Neural progenitor cell (in vitro differentiated cells): ENCODE results near the gene TSHZ2. TPM values are rescaled to one million over a fixed set of nuclear protein-coding genes. Genes with fewer than 3 reads are reported as not detected.

ENCODE experiments used
- DNase-seq: peaks from one replicate; pipeline ENCODE4 v3.0.0-alpha.2; 2016; ENCODE audit warnings: low spot score
- H2AFZ ChIP-seq: fragments of 200-600 bp; sonication (generic); replicated peaks from 2 replicates; pipeline ENCODE4 v1.6.1; 2016; ENCODE audit warnings: antibody characterized with exemption
- H3F3A ChIP-seq: fragments of 200-600 bp; sonication (generic); 2 replicates; pipeline ENCODE4 v1.6.1; 2016; ENCODE audit warnings: antibody characterized with exemption, low read depth
- H3K27ac ChIP-seq: fragments of 200-600 bp; sonication (generic); 2 replicates; pipeline ENCODE4 v1.5.1; 2016; ENCODE audit warnings: mild to moderate bottlenecking
- H3K27me3 ChIP-seq: fragments of 200-600 bp; sonication (generic); 2 replicates; pipeline ENCODE4 v1.6.1; 2016; ENCODE audit warnings: mild to moderate bottlenecking, moderate library complexity
- H3K36me3 ChIP-seq: fragments of 200-600 bp; sonication (generic); 2 replicates; pipeline ENCODE4 v1.5.1; 2016
- H3K4me1 ChIP-seq: fragments of 200-600 bp; sonication (generic); 2 replicates; pipeline ENCODE4 v1.6.1; 2016; ENCODE audit warnings: mixed run types
- H3K4me2 ChIP-seq: fragments of 200-600 bp; sonication (generic); 2 replicates; pipeline ENCODE4 v1.6.1; 2016
- H3K4me3 ChIP-seq: fragments of 200-600 bp; sonication (generic); 2 replicates; pipeline ENCODE4 v1.5.1; 2016
- H3K79me2 ChIP-seq: fragments of 200-600 bp; sonication (generic); 2 replicates; pipeline ENCODE4 v1.6.1; 2016; ENCODE audit warnings: low read depth
- H3K9ac ChIP-seq: fragments of 200-600 bp; sonication (generic); 2 replicates; pipeline ENCODE4 v1.6.1; 2016
- H3K9me3 ChIP-seq: fragments of 200-600 bp; sonication (generic); 2 replicates; pipeline ENCODE4 v1.5.1; 2016; ENCODE audit warnings: low read depth
- H4K20me1 ChIP-seq: fragments of 200-600 bp; sonication (generic); 2 replicates; pipeline ENCODE4 v1.6.1; 2016; ENCODE audit warnings: low read depth
- H3K27ac Mint-ChIP-seq: 3 replicates; pipeline ENCODE4 v1.8.0; 2021; ENCODE audit warnings: mixed read lengths
- H3K27me3 Mint-ChIP-seq: 2 replicates; pipeline ENCODE4 v1.8.0; 2022; ENCODE audit warnings: low read depth, mild to moderate bottlenecking, inconsistent platforms, moderate library complexity, mixed read lengths; ENCODE audit not compliant: insufficient read depth
- H3K36me3 Mint-ChIP-seq: 3 replicates; pipeline ENCODE4 v1.8.0; 2021; ENCODE audit warnings: mixed read lengths
- H3K4me1 Mint-ChIP-seq: 3 replicates; pipeline ENCODE4 v1.8.0; 2021; ENCODE audit warnings: mixed read lengths
- H3K4me3 Mint-ChIP-seq: 3 replicates; pipeline ENCODE4 v1.8.0; 2021; ENCODE audit warnings: mild to moderate bottlenecking, moderate library complexity, mixed read lengths
- H3K9me3 Mint-ChIP-seq: 3 replicates; pipeline ENCODE4 v1.8.0; 2020; ENCODE audit warnings: mixed read lengths
- EZH2 ChIP-seq: fragments of 200-600 bp; sonication (generic); IDR thresholded peaks from 2 replicates; pipeline ENCODE4 v1.6.1; 2017; ENCODE audit warnings: antibody characterized with exemption, mild to moderate bottlenecking, moderate library complexity
- EZH2phosphoT487 ChIP-seq: fragments of 200-600 bp; sonication (generic); IDR thresholded peaks from 2 replicates; pipeline ENCODE4 v1.6.1; 2017; ENCODE audit warnings: antibody characterized with exemption
- total RNA-seq: library from RNA; depleted of rRNA; stranded (reverse); fragments of >200 nt; gene quantifications from 2 replicates; pipeline ENCODE4 v1.2.3, GENCODE V29; 2015; ENCODE audit warnings: low replicate concordance
- TF ChIP-seq, protein P1 (sequence below): fragments of 200-600 bp; sonication (generic); IDR thresholded peaks from 2 replicates; pipeline ENCODE4 v1.5.1; 2017; ENCODE audit warnings: antibody characterized with exemption, mild to moderate bottlenecking

TSHZ2 gene
- total RNA-seq, 1 donor from 2014 or later: 1.8 TPM

DNA sequence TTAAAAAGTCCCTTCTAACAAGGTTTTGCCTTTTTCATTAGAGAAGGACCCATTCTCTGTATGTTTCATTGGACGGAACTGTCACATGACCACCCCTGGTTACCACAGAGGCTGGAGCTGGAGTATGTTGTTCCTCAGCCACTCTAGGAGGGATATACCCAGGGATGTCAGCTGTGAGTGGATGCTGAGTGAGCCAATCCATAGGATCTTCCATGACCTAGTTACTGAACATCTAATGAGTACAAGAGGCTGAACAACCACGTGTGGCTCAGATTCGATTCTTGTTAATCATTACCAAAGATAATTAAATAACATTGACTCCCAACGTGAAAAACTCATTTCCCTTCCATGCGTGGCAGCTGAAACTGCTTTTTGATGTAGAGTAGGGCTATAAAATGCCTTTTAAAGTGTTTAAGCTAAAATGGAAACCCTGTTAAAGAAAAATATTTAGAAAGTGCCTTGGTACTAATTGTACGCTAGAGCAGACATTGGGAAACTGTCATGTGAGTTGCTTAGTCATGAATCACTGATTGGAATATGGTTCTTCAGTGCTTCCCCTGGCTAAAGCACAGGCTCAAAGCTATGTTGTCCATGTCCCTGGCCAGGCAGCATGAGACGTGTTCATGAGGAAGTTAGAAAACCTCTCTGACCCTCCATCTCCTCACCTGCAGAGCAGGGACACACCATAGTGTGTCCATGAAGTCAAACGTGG is 365.4 kb downstream of the TSHZ2 start:
- H3K4me2 ChIP-seq: no peak overlapping the region
- Mint-ChIP-seq H3K9me3 (peaks cover 6% of the 10 kb centered on the region), H3K36me3 (peaks cover 5% of the 10 kb centered on the region), H3K27me3 (peaks cover 11% of the 10 kb centered on the region), H3K4me3 (no peak overlapping the region), H3K4me1 (peaks cover 20% of the 10 kb centered on the region), H3K27ac (no peak overlapping the region)
- no peak overlapping the region for H2AFZ ChIP-seq
- TF ChIP-seq, protein P1, sequence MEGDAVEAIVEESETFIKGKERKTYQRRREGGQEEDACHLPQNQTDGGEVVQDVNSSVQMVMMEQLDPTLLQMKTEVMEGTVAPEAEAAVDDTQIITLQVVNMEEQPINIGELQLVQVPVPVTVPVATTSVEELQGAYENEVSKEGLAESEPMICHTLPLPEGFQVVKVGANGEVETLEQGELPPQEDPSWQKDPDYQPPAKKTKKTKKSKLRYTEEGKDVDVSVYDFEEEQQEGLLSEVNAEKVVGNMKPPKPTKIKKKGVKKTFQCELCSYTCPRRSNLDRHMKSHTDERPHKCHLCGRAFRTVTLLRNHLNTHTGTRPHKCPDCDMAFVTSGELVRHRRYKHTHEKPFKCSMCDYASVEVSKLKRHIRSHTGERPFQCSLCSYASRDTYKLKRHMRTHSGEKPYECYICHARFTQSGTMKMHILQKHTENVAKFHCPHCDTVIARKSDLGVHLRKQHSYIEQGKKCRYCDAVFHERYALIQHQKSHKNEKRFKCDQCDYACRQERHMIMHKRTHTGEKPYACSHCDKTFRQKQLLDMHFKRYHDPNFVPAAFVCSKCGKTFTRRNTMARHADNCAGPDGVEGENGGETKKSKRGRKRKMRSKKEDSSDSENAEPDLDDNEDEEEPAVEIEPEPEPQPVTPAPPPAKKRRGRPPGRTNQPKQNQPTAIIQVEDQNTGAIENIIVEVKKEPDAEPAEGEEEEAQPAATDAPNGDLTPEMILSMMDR: no peak
- TF ChIP-seq EZH2phosphoT487 (no peak), EZH2 (no peak)
- no peaks in the 10 kb centered on the region for H3F3A ChIP-seq
- no peak overlapping the region for H3K4me3 ChIP-seq
- H3K36me3 ChIP-seq: no peaks in the 10 kb centered on the region
- H3K4me1 ChIP-seq: no peaks in the 10 kb centered on the region
- no peaks in the 10 kb centered on the region for H3K79me2 ChIP-seq
- H3K27ac ChIP-seq: no peak overlapping the region
- H3K9me3 ChIP-seq: no peaks in the 10 kb centered on the region
- H3K9ac ChIP-seq: no peak overlapping the region
- H4K20me1 ChIP-seq: no peaks in the 10 kb centered on the region
- H3K27me3 ChIP-seq: no peaks in the 10 kb centered on the region
- no peak for DNase-seq

DNA sequence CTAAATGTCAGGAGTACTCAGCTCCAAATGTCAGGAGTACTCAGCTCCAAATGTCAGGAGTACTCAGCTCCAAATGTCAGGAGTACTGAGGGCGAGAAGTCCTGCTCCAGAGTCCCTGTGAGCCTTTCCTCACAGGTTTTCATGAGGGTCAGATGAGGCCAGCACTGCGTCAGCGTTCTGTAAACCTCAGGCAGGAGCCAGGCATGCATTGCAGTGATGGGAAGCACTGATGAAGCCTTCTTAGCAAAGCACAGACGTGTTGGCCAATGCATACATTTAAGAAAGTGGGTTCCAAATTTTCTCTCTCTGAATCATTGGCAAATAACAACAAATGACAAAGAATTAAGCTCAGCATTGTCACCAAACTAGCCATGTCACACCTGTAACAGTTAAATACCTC is 366.6 kb downstream of the TSHZ2 start:
- Histone ChIP-seq H3K27me3 (no peaks in the 10 kb centered on the region), H4K20me1 (no peaks in the 10 kb centered on the region), H3K4me2 (no peak overlapping the region), H3K79me2 (no peaks in the 10 kb centered on the region), H3K27ac (no peak overlapping the region), H3K4me3 (no peak overlapping the region), H3K4me1 (no peaks in the 10 kb centered on the region), H3F3A (no peaks in the 10 kb centered on the region), H3K9ac (no peak overlapping the region), H2AFZ (no peak overlapping the region), H3K36me3 (no peaks in the 10 kb centered on the region), H3K9me3 (no peaks in the 10 kb centered on the region)
- no peak for DNase-seq
- Mint-ChIP-seq H3K4me1 (peaks cover 15% of the 10 kb centered on the region), H3K27me3 (peaks cover 10% of the 10 kb centered on the region), H3K4me3 (no peak overlapping the region), H3K36me3 (peaks cover 5% of the 10 kb centered on the region), H3K27ac (no peak overlapping the region), H3K9me3 (peaks cover 6% of the 10 kb centered on the region)
- TF ChIP-seq, protein P1: no peak
- TF ChIP-seq EZH2phosphoT487 (no peak), EZH2 (no peak)

DNA sequence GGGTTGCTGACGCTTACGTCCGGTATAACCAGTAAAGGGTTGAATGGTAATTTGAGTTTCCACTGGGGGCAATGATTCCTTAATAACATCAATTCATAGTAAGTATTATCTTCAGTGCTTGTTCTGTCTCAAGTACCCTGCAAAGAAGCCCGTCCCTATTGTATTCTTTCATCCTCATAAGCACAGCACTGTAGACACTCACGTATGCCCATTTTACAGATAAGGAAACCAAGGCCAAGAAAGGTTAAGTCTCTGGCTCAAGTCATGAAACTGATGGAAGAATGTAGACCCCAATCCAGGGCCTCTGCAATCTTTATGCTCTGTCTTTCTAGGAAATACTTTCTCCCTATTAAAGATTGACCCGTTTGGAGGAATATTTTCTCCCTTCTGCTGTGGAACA is 370.3 kb downstream of the TSHZ2 start:
- no peaks in the 10 kb centered on the region for H3K36me3 Mint-ChIP-seq
- H3K79me2 ChIP-seq: no peaks in the 10 kb centered on the region
- H3K4me1 Mint-ChIP-seq: peaks cover 24% of the 10 kb centered on the region
- H3F3A ChIP-seq: no peaks in the 10 kb centered on the region
- H3K36me3 ChIP-seq: no peaks in the 10 kb centered on the region
- no peaks in the 10 kb centered on the region for H3K4me1 ChIP-seq
- no peak overlapping the region for H3K4me3 Mint-ChIP-seq
- no peak overlapping the region for H3K4me3 ChIP-seq
- peaks cover 3% of the 10 kb centered on the region for H3K27me3 Mint-ChIP-seq
- no peak for DNase-seq
- H3K27me3 ChIP-seq: no peaks in the 10 kb centered on the region
- no peak for TF ChIP-seq EZH2phosphoT487
- TF ChIP-seq EZH2: no peak
- TF ChIP-seq, protein P1: no peak
- no peaks in the 10 kb centered on the region for H3K9me3 ChIP-seq
- no peak overlapping the region for H3K27ac ChIP-seq
- H3K9me3 Mint-ChIP-seq: no peaks in the 10 kb centered on the region
- no peak overlapping the region for H2AFZ ChIP-seq
- no peaks in the 10 kb centered on the region for H4K20me1 ChIP-seq
- no peak overlapping the region for H3K4me2 ChIP-seq
- H3K27ac Mint-ChIP-seq: no peak overlapping the region
- no peak overlapping the region for H3K9ac ChIP-seq
